T-helper 22 cell (primary cell): Measurements from ENCODE around the gene FAM219B.
A peak's percentile ranks its signal among the peaks of the same experiment; 100 is the strongest.
"Not testable (repeated sequence)": the region's sequence is repeated elsewhere in the genome, so short reads cannot be mapped to it uniquely, and the experiment has no call there.

Experiments used
- DNase-seq: peaks from one replicate; pipeline ENCODE4 v3.0.0-alpha.2; 2020; ENCODE audit warnings: low read depth

Gene FAM219B

GRCh38 chr15:74906450-74907162 is at the start of gene FAM219B:
Gene FAM219B, minus strand, starts transcription at chr15:74906851. Its CDS starts 51 bp downstream, at chr15:74906800.
- peak; percentile 61 for DNase-seq

GRCh38 chr15:74955796-74956647 is 49.4 kb upstream of the FAM219B start:
- DNase-seq, result no peak

DNA sequence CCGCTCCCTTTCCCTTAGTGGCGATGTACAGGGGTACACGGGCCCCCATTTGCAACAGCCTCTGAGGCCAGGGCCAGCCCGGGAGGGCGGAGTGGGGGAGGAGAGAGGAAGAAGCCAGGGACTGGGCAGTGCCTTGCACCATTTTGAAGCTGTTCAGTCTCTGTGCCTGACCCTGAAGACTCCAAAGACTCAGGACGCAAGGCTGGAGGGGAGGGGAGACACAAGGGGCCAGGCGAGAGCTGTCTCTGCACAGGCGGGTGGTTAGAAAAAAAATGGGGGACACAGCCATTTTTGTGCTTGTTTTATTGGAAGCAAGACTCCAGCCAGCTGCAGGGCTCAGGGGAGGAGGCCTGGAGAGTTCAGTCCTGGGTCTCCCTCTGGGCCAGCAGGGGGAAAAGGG is 48.4 kb upstream of the FAM219B start:
- DNase-seq, result no peak

- no peak for DNase-seq
Observed at GRCh38 chr15:74954515-74954914, 47.9 kb upstream of the FAM219B start.

DNA sequence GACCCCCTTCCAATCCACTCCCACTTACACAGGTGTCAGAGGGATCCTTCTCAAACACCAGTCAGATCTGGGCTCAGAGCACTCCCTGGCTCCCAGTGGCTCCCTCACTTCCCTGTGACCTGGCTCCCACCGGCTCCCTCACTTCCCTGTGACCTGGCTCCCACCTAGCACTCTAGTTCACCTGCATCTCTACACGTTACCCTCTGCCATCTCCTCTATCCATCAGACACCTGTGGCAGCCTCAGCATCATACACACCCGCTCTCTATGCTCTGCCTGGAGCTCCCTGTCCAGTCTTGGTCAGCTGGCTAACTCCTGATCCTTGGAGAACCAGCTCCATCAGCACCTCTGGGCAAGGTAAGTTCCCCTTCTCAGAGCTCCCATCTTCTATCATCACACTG is 44.4 kb upstream of the FAM219B start:
- no peak for DNase-seq

GRCh38 chr15:74950078-74950908 is 43.6 kb upstream of the FAM219B start:
- DNase-seq, result peak; percentile 40

DNA sequence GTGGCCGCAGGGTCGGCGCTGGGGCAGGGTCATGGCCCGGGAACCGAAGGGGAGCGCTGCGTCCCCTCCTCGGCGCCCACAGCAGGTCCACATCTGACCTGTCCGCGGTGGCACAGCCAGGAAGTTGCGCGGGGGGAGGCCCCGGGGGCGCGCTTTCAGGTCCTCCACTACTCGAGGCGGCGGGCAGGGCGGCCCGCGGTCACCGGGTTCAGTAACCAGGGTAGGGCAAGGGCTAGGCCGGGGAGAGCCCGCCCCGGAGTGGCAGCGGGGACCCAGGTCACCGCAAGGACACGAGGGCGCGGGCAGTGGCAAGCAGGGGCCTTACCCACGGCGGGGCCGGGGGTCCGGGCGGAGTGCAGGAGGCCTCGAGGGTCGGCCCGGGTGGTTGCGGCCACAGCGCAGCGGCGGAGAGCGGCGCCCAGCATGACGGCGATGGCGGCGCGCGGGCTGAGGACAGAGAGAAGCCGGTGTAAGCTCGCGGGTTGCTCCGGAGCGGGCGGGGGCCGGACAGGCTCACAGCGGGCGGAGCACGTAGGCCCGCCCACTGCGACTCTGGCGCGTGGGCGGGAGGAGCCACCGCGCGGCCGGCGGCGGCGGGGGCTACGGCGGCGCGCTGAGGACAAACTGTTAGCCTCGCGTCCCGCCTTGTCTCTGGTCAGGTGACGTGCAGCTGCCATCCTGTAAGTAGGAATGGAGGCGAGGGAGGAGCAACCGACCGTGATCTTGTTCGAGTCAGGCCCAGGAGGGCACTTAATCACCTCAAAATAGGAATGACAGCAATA is 31.1 kb upstream of the FAM219B start, which contains the start of gene COX5A:
TSS of gene COX5A (minus strand) at position 484 of the 782 bp plus-strand sequence. CDS start at position 425, 59 bp downstream.
- peak; percentile 88 for DNase-seq

DNA sequence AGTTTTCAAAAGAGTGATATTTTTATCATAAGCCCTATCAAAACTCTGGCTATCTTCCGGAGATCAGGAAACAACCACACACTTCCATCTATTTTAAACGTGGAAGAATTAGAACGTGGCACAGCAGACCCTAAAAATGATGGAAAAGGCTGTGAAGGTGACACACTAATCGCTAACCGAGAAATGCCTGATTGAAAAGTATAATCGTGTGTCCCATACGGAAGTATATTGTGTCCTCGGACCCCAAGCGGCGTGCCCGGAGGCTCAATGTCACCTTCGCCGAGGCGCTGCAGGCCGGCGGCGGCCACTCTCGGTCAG is 30.6 kb upstream of the FAM219B start:
- no peak for DNase-seq

- not testable (repeated sequence) for DNase-seq
Observed at GRCh38 chr15:74935193-74935592, 28.5 kb upstream of the FAM219B start.

- no peak for DNase-seq
Observed at GRCh38 chr15:74933573-74933972, 26.9 kb upstream of the FAM219B start.

GRCh38 chr15:74928771-74929198 is 22.1 kb upstream of the FAM219B start:
- no peak for DNase-seq

GRCh38 chr15:74924525-74924924 is 17.9 kb upstream of the FAM219B start:
- DNase-seq, result no peak

DNA sequence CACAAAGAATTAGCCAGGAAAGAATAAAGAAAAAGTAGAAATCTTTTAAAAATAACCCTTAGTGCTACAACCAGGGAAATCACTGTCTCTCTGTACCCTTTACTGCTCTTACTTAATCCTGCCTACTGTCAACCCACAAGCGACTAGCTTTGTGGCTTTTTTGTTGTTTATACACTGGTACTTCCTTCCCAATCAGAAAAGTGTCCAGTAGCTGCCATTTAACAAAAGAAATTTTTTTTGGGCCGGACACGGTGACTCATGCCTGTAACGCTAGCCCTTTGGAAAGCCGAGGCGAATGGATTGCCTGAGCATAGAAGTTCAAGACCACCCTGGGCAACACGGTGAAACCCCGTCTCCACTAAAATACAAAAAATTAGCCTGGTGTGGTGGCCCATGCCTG is 13.8 kb upstream of the FAM219B start:
- DNase-seq, result no peak

DNA sequence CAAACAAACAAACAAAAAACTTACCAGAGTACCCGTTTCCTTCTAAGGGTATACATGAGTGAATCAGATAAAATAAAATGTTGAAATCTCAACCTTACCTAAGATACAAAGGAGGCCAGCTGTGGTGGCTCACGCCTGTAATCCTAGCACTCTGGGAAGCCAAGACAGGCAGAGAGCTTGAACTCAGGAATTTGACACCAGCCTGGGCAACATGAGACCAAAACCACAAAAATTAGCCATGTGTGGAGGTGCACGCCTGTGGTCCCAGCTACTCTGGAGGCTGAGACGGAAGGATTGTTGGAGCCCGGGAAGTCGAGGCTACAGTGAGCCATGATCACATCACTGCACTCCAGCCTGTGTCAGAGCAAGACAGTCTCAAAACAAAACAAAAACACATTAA is 11.0 kb upstream of the FAM219B start:
- DNase-seq, result no peak

GRCh38 chr15:74913799-74914198 is 7.1 kb upstream of the FAM219B start:
- DNase-seq, result not testable (repeated sequence)

DNA sequence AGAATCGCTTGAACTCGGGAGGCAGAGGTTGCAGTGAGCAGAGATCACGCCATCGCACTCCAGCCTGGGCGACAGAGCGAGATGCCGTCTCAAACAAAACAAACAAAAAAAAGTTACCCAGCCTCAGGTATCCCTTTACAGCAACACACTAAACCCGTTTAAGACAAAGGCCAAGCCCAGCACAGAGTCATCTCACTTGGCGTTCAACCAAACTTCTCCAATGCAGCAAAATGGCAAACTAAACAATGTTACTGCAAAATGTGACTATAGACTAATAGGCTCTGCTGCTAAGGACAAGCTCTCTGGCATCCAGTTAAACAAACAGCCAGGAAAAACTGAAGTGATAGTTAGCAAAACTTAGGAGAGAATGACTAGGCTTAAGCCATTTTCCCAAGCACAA is 6.4 kb upstream of the FAM219B start:
- DNase-seq, result no peak

GRCh38 chr15:74908635-74909034 is 2.0 kb upstream of the FAM219B start:
- no peak for DNase-seq

DNA sequence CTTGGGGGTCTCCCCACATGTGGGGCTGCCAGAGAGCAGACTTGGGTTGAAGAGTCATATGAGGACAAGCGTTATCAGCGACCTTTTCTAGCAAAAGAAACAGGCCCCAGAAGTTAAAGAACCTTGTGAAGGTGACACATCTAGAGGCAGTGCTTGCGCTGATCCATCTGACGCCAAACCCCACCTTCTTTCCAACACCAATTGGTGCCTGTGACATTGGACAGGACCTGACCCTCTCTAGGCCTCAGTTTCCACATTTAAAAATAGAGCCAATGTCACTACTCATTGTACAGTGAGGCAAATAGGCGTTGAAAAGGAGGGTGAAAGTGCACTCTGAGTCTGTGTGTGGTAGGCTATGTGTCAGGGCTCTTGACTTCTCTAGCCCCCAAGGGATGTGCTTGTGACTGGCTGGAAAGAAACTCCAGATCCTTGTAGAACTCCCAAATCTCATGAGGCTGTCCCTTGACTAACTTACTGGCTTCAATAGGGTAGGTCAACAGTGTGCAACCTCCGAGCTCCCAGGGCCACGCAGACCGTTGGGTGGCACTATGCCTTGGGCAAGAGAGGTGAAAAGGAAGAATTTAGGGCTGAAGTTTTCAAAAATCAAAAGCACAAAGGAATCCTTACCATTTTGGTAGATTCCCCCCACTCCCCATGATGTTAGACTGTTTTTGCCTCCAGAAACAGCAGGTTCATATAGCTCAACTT is 666 bp upstream of the FAM219B start:
- no peak for DNase-seq

DNA sequence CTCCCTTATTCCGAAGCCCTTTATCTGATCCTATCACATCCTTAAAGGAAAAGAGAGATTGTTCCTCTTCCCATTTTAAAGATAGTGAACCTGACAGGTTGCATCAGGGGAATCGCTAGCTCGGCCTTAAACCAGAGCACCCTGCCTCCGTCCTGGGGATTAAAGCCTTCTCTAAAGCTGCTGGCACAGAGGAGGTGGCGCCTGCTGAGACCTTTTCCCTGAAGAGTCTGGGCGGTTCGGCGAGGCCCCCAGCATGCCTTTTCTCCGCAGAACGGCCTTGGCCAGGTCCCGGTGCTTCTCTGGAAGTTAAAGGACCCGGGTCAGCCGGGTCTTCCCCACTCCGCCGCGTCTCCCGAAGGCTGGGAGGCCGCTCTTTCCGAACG is 593 bp downstream of the FAM219B start:
- no peak for DNase-seq

GRCh38 chr15:74904190-74904805 is 2.4 kb downstream of the FAM219B start:
- no peak for DNase-seq

GRCh38 chr15:74903676-74904075 is 3.0 kb downstream of the FAM219B start:
- DNase-seq, result no peak
